Activated gamma-delta T cell (primary cell): ENCODE data around the gene AANAT.
"Not testable (repeated sequence)": the region's sequence is repeated elsewhere in the genome, so short reads cannot be mapped to it uniquely, and the experiment has no call there.

Source experiments
- DNase-seq: peaks from one replicate; lab custom pipeline; 2025; lab: John Stamatoyannopoulos, UW

The AANAT gene

DNA sequence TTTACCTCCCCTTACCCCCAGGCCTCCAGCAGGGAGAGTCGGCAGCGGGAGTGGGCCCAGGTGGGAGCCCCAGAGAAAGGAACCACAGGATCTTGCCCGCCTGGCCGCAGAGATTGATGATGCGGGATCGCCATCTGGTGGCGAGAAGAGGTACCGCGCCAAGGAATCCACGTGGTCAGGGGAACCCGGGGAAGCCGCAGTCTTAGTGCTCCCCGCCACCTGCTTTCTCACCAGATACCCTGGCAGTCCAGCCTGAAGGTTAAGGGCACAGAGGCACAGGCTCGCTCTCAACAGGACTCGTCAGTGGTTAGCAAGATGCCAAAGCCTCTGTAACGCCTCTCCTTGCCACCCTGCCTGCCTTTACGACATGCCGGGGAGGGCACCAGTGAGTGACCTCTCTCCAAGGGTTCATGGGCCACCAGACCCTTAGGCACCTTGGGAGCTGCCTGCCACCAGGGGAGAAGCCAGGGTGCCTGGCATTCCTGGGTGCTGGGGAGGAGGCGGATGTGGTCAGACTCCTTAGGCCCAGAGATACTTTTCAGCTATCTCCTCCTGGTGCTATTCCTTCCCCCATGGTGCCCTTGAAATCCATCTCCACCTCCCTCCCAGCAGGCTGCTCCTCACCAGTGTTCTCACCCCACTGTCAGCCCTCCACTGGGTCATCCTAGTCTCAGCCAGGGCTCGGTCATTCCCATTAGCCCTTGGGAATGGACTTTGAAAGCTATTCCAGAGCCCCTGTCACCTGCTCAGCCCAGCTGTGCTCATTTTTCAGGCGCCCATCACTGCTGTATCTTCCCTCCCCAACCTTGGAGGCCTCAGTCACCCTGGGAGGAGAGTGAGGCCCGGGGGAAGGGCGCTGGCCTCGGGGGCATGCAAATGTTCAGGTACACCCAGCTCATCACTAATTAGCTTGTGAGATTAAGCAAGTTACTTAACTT is 39.3 kb downstream of the AANAT start:
- peak; percentile 51 for DNase-seq

DNA sequence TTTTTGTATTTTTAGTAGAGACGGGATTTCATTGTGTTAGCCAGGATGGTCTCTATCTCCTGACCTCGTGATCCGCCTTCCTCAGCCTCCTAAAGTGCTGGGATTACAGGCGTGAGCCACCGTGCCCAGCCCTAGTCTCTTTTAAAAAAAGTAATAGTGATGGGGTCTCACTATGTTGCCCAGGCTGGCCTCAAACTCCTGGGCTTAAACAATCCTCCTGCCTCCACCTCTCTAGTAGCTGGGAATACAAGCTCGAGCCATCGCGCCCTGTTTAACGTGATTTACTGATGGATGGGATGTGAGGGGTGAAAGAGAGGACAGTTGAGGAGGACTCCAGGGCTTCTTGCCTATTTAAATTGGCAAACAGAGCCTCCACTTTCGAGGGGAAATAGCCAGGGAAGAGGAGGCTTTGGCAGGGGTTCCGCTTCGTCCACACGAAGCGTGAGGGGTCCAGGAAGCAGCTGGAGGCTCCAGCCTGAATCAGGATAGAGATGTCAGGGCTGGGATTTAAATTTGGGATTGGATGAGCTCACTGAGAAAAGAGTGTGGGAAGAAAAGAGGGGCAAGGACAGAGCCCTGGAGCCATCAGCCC is 41.2 kb downstream of the AANAT start:
- DNase-seq, result not testable (repeated sequence)

DNA sequence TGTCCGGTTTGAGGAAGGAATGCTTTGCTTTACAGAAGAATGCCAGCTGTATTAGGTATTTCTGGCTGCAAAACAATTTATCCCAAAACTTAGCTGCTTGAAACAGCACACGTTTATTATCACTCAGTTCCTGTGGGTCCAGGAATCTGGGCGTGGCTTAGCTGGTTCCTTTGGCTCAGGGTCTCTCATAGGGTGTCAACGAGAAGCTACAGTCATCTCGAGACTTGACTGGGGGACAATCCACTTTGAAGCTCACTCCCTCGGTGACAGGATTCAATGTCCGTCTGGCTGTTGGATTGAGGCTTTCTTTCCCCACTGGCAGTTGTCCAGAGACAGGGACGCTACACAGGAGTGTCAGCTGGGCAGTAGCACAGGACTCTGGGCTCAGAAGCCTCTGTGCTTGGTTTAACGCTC is 43.4 kb downstream of the AANAT start:
- no peak for DNase-seq

DNA sequence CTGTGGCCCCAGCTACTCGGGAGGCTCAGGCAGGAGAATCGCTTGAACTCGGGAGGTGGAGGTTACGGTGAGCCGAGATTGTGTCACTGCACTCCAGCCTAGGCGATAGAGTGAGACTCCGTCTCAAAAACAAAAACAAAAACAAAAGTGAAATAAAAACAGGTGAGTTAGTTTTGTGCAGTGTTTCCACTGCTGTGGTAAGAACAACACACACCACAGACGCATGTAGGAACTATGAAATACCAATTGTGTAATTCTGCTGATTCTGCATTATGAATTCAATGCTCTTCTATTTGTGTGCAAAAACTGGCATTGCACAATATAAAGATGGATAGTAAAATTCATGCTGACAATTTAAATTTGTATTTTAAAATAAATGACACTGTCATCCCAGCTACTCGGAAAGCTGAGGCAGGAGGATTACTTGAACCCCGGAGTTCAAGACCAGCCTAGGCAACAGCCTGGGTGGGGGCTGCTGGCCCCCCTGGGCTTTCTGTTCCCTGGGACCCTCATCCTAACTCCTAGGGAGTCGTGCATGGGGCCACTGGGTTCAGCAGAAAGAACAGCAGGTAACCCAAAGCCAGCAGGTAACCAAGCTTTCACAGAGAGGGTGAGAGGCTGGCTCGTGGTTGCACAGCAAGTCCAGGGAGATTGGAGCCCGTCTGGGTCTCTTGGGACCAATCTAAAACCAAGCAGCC is 44.4 kb downstream of the AANAT start:
- no peak for DNase-seq

DNA sequence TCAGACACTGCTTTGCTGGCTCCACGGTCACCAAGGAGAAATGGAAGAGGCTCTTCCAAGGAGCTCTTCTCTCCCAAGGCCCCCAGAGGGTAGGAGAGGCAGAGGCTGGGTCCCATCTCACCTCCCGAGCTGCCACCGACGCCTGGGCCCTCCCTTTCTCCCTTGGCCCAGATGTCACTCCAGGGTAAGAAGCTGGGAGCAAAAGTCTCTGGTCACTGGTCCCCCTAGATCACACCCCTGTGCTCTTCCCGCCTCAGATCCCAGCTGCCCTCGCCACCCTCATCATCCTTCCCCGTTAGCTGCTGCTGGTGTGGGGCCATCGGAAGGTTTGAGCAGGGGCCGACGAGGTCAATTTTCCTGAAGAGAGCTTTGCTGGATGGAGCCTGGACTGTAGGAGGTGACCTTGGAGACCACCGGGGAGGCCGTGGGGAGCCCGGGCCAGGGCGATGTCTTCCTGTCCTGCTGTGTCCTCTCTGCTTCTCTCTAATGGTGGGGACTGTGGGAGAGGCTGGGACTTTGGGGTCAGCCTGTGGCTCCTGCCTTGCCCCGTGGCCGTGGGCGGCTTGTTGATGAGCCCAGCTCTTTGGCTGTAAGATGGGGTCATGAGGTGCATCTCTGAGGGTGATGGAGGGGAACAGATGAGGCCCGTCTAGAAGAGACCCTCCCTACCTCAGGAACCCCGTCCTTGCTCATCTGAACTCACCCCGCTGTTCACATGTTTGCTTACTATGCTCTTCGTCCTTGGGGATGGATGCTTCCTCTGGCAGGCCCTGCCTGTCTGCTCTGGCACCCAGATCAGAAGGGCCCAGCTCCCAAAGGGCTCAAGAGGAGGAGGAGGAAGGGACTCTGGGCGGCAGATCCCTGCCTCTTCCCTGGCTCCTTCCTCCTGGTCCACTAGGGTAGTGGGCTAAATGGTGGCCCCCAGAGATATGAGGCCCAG is 45.2 kb downstream of the AANAT start:
- no peak for DNase-seq

DNA sequence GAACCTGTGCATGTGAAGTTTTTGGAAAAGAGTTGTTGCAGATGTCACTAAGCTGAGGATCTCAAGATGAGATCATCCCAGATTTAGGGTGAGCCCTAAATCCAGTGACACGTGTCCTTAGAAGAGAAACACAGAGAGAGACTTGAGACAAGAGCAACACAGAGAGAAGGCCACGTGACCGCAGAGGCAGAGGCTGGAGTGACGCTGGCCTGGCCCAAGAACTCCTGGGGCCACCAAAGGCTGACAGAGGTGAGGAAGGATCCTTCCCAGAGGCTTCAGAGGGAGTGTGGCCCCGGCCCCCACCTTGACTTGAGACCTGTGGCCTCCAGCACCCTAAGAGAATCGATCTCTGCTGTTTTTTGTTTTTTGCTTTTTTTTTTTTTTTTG is 45.9 kb downstream of the AANAT start:
- no peak for DNase-seq

DNA sequence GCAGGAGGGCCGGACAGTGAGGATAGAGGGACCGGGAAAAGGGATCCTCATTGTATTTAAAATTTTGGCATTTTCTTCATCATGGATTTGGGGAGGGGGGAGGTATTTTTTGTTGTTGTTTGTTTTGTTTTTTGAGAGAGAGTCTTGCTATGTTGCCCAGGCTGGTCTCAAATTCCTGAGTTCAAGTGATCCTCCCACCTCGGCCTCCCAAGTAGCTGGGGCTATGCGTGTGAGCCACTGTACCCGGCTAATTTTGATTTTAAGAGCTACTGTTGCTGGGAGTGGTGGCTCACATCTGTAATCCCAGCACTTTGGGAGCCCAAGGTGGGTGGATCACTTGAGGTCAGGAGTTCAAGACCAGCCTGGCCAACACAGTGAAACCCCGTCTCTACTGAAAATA is 47.0 kb downstream of the AANAT start:
- not testable (repeated sequence) for DNase-seq

DNA sequence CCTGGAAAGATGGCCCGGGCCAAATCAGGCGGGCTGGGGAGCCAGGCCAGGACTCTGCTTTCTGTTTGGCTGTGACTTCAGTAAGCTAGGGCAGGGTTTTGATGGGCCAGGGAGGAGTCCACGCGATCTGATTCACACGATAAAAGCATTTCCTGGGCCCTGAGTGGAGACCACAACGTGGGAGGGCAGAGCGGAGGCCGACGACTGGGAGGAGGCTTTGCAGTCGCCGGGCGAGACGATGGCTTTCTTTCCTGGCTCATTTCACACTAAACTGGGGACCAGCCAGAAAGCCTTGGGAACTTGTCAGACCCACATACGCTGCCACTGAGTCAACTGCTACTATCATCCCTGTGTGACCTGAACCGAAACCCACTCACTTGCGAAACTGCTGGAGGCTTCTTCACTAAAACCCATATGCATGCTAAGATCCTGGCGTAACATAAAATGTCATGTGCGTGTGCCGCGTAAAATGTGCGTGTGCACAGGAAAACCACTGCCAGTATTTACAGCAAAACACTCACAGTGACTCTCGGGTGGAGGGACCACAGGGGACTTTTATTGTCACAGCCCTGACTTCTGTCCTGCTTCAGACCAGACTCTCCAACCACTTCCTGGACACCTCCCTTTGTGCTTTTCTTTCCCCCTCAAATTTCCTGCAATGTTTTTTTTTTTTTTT is 48.0 kb downstream of the AANAT start:
- peak; percentile 64 for DNase-seq

DNA sequence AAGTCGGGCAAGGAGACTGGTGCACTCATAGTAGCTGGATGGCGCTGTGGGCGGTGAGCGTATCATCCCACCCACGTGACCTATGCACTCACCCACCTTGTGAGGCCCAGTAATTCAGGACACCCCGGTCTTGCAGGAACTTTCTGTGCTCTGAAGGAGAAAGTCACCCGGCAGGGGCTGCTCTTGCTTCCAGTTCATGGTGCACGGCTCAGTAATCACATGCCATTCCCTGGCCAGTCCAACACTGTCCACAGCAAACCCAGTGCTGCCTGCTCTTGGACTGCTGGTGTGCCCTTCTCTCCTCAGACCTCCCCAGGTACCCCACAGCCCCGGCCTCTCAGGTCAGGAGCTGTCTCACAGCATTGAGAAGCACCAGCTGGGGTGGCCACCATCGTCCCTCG is 50.2 kb downstream of the AANAT start:
- DNase-seq, result no peak

DNA sequence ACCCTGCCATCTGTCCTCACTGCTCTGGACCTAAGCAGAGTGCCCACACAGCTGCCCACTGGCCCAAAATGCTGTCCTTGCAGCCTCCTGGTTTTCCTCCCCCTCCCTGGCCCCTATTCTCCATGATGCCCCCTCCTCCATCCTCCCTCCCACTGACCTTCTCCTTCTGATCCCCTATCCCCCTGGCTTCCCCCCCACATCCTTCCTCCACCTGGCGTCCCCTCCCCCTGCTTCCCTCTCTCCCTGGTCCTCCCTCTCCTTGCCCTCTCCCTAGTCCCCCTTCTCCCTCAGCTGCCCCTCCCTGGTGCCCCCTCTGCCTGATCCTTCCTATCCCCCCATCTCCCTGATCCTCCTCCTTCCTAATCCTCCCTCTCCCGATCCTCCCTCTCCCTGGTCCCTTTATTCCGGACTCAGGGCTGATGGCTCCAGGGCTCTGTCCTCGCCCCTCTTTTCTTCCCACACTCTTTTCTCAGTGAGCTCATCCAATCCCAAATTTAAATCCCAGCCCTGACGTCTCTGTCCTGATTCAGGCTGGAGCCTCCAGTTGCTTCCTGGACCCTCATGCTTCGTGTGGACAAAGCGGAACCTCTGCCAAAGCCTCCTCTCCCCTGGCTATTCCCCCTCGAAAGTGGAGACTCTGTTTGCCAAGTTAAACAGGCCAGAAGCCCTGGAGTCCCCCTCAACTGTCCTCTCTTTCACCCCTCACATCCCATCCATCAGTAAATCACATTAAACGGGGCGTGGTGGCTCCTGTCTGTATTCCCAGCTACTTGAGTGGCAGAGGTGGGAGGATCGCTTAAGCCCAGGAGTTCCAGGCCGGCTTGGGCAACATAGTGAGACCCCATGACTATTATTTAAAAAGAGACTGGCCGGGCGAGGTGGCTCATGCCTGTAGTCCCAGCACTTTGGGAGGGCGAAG is 51.9 kb downstream of the AANAT start:
- no peak for DNase-seq
